ENCODE results near the gene MARCO.

Gene MARCO

DNA sequence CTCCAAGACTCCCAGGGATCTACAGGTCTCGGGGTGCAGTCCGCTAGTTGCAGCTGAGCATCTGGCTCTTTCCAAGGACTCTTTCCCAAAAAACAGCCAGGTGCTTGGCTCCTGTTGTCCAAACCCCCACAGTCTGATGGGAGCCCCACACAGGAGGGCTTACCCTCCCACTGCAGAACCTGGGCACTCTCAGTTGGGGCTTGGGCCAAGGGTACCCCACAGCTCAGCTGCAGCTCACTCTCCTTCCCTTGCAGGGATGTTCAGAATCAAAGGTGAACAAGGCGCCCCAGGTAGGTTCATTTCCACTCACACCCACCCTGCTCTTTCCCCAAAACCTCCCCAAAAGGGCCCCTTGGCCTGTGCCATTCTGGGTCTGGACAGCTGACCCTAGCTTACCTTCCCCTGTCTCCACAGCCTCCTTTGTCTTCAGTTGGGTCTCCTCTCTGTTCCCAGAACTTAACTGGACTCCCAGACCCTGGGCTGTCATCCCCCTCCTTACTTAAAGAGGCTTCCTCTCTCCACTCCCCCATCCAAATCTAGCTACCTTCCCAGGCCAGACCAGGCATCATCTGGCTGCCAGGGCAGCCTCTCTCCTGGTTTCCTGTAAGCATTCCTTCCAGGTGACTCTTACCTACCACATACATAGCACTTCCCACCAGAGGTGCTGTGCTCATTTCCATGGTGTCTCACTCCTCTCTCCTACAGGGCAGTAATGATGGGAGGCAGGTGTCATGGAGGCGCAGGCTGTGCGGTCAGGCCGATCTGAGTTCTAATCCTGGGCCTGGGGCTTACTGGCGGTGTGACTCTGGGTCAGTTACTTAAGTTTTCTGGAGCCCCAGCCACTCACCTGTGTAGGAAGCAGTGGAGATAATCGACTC is 29.5 kb downstream of the MARCO start:
- no peak for ATAC-seq (replicated peaks)
- peaks cover 0 to 2% of the 10 kb centered on the region in 2 donors for H3K9me3 Mint-ChIP-seq
- no peaks in the 10 kb centered on the region for H3K4me1 Mint-ChIP-seq (ENCODE audit: low read depth in 2 of 2)
- no peak overlapping the region for H3K27ac Mint-ChIP-seq
- DNase-seq = no peak
- H3K27me3 Mint-ChIP-seq = peaks cover 25 to 43% of the 10 kb centered on the region in 2 donors
- no peak overlapping the region for H3K4me3 Mint-ChIP-seq
- no peaks in the 10 kb centered on the region for H3K36me3 Mint-ChIP-seq (ENCODE audit: insufficient read depth)

DNA sequence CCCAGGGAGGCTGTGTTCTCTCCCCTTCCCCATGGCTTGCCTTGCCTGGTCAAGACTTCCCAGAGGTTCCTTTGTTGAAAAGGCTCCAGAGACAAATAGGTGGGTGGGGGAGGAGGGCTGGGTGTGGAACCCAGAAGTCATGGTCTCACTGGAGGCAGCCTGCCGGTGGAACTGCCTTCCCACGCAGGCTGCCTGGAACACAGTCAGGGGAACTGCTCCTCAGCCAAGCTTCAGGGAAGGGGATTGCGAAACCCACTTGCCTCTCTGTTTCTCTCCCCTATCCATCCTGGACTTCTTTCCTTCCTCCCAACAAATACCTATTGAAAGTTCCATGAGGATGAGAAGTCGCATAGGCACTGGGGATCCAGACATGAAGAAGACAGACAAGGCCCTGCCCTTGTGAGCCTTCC is 31.6 kb downstream of the MARCO start:
- no peaks in the 10 kb centered on the region for H3K36me3 Mint-ChIP-seq (ENCODE audit: insufficient read depth)
- peaks cover 0 to 2% of the 10 kb centered on the region in 2 donors for H3K9me3 Mint-ChIP-seq
- H3K27me3 Mint-ChIP-seq = peaks cover 21 to 46% of the 10 kb centered on the region in 2 donors
- ATAC-seq (replicated peaks) (no peak), DNase-seq (no peak)
- H3K4me3 Mint-ChIP-seq = no peak overlapping the region
- no peaks in the 10 kb centered on the region for H3K4me1 Mint-ChIP-seq (ENCODE audit: low read depth in 2 of 2)
- H3K27ac Mint-ChIP-seq = no peak overlapping the region

DNA sequence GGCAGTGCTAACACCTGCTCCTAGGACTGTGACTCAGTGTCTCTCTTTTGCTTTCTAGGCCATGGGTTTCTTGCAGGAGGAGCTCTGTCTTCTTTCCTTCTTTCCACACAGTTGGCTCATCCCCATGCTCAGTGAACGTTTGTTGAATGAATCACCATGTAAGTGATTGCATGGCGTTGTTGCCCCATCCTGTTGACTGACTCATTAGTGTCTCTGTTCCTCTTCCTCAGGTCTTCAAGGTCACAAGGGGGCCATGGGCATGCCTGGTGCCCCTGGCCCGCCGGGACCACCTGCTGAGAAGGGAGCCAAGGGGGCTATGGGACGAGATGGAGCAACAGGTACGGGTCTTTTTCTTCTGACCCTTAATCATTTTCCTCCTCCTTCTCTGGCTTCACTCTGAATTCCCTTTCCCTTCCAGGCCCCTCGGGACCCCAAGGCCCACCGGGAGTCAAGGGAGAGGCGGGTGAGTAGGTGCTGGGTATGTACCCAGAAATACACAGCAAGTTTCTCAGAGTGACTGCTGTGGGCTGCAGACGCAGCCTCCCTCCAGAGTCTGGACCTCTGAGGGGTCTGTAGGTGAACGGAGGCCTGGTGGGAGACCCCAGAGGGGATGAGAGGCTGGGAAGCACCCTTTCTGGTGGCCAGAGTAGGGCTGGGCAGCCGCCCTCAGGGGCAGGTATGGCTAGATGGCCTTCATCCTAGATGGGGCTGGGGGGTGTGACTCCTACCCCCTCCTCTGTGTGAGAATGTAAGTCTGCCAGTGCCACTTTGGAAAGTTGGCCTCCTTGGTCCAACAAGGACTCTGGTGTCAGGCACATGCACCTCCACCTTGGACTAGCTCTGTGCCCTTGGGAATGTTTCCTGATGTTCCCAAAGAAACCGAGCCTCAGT is 32.4 kb downstream of the MARCO start:
- Mint-ChIP-seq H3K9me3 (peaks cover 0 to 2% of the 10 kb centered on the region in 2 donors), H3K27ac (no peak overlapping the region), H3K4me3 (no peak overlapping the region), H3K27me3 (peaks cover 16 to 40% of the 10 kb centered on the region in 2 donors), H3K4me1 (ENCODE audit: low read depth in 2 of 2) (no peaks in the 10 kb centered on the region), H3K36me3 (ENCODE audit: insufficient read depth) (no peaks in the 10 kb centered on the region)
- no peak for ATAC-seq (replicated peaks)
- DNase-seq = no peak

DNA sequence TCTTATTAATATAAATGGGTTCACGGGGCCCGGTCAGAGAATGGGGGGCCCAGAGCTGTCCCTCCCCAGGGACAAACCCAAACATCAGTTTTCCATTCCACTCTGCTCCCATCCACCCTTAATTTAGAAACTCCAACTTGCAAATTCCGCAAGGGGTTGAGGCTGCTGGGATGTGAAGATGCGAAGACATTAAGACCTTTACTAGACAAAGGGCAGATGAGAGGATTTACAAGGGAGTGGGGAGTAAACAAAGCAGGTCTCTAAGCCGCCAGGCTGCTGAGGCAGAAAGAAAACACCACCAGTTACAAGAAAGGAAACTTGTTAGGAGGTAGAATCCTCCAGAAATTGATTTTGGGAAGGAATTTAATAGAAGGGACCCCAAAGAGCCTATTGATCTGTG is 33.1 kb downstream of the MARCO start:
- ATAC-seq (replicated peaks) (no peak), DNase-seq (no peak)
- Mint-ChIP-seq H3K4me1 (ENCODE audit: low read depth in 2 of 2) (no peaks in the 10 kb centered on the region), H3K36me3 (ENCODE audit: insufficient read depth) (no peaks in the 10 kb centered on the region), H3K27ac (no peak overlapping the region), H3K4me3 (no peak overlapping the region), H3K27me3 (peaks cover 15 to 37% of the 10 kb centered on the region in 2 donors), H3K9me3 (peaks cover 0 to 2% of the 10 kb centered on the region in 2 donors)

DNA sequence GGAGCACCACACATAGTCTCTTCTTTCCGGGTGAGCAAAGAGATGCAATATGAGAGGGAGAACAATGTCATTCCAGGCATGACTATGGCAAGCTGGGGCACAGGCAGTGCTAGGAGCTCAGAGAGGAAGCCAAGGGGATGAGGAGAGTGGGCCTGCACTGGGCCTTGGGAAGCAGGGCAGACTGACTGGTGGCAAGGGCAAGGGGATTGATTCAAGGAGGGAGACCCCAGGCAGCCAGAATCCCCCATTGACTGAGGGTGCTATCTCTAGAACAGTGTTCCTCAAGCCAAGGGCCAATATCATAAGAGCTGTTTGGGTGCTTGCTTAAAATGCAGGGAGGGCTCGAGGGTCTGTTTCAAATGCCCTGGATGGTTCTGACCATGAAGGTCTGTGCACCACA is 36.1 kb downstream of the MARCO start:
- no peaks in the 10 kb centered on the region for H3K4me1 Mint-ChIP-seq (ENCODE audit: low read depth in 2 of 2)
- no peak for DNase-seq
- no peak for ATAC-seq (replicated peaks)
- H3K36me3 Mint-ChIP-seq (ENCODE audit: insufficient read depth) = no peaks in the 10 kb centered on the region
- H3K9me3 Mint-ChIP-seq = peaks cover 0 to 2% of the 10 kb centered on the region in 2 donors
- peaks cover 9 to 27% of the 10 kb centered on the region in 2 donors for H3K27me3 Mint-ChIP-seq
- H3K4me3 Mint-ChIP-seq = no peak overlapping the region
- no peak overlapping the region for H3K27ac Mint-ChIP-seq

DNA sequence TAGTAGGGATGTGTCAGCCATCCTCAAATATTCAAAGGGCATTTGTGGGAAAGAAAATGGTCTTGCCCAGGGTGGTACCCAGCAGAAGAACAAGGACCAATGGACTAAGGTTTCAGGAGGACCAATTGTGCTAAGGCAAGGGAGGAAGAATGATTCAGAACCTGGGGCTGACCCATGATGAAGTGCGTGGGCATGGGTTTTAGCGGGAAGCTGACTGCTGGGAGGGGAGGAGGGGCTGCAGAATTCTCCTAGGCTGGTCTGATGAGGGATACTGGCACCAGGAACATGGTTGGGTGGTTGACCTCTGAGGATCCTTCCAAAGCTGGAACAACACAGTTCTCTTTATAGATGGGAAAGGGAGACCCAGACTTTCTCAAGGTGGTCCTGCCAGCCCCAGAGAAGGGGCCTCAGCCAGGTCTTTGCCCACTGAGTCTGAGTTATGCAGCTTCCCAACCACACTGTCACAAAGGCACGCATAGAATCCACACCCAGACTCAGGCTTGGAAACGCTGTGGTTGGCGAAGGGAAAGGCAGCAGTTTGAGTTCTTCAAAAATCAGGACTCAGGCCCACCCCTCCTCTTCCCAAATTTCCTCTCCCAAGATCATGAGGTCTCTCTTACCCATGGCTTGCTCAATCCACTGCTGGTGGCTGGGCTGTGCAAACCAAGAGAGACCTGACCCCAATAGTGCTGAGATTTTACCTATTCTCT is 37.3 kb downstream of the MARCO start:
- DNase-seq (no peak), ATAC-seq (replicated peaks) (no peak)
- peaks cover 1 to 32% of the 10 kb centered on the region in 2 donors for H3K27me3 Mint-ChIP-seq
- H3K36me3 Mint-ChIP-seq (ENCODE audit: insufficient read depth) = no peaks in the 10 kb centered on the region
- H3K4me1 Mint-ChIP-seq (ENCODE audit: low read depth in 2 of 2) = no peaks in the 10 kb centered on the region
- no peak overlapping the region for H3K27ac Mint-ChIP-seq
- H3K9me3 Mint-ChIP-seq = peaks cover 0 to 2% of the 10 kb centered on the region in 2 donors
- H3K4me3 Mint-ChIP-seq = no peak overlapping the region

DNA sequence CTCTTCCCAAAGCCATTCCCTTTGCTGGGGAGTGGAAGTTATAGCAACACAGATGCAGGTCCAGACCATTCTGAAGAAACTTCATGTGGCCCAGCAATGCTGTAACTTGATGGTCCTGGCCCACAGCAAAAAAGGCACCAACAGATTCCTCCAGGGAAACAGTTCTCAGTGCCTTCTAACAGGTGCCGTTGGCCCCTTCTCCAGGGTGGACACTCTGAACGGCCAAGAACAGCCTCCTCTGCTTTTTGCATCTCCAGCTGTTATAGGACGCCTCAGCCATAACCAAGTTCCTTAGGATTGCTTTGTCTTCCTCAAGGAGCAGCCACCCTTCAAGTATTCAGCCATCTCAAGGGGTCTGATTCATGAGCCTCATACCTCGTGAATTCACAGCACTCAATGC is 38.0 kb downstream of the MARCO start:
- no peaks in the 10 kb centered on the region for H3K36me3 Mint-ChIP-seq (ENCODE audit: insufficient read depth)
- no peaks in the 10 kb centered on the region for H3K4me1 Mint-ChIP-seq (ENCODE audit: low read depth in 2 of 2)
- no peak overlapping the region for H3K4me3 Mint-ChIP-seq
- peaks cover 0 to 2% of the 10 kb centered on the region in 2 donors for H3K9me3 Mint-ChIP-seq
- DNase-seq (no peak), ATAC-seq (replicated peaks) (no peak)
- no peak overlapping the region for H3K27ac Mint-ChIP-seq
- H3K27me3 Mint-ChIP-seq = peaks cover 0 to 37% of the 10 kb centered on the region in 2 donors

DNA sequence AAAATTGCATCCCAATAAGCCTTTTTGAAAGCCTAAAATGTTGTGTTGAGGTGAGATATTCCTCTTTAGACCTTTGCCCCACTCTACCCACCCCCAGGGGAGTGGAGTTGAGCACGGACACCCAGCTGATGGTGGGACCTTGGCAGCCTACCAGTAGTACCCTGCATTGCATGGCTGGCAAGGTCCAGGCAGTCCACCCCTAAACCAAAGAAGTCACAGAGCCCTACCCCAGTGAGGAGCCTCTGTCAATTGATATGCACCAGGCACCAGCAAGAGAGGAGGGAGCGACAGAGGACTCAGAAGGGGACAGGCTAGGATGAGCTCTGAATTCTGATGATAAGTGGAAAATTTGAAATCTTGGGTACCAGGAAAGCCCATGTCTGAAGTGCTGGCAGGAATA is 38.6 kb downstream of the MARCO start:
- Mint-ChIP-seq H3K27ac (no peak overlapping the region), H3K9me3 (peaks cover 0 to 2% of the 10 kb centered on the region in 2 donors), H3K27me3 (peaks cover 0 to 37% of the 10 kb centered on the region in 2 donors), H3K36me3 (ENCODE audit: insufficient read depth) (peaks cover 4% of the 10 kb centered on the region), H3K4me3 (no peak overlapping the region), H3K4me1 (ENCODE audit: low read depth in 2 of 2) (no peaks in the 10 kb centered on the region)
- DNase-seq (no peak), ATAC-seq (replicated peaks) (no peak)

DNA sequence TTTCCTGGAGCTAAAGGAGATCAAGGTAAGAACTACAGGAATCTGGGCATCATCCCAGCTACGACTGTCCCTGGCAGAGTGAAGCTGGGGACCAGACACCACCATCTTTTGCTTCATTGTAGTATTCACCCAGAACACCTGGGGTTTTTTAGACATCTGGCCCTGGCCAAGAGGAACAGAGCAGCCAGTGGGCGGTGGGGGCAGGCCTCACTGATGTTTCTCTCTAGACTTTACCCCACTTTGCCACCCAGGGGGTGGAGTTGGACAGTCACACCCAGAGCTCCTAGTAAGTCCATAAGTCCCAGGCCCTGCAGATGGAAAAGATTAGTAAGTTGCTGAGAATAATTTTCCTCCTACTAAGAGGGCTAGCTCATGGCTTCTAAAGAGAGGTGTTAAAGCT is 39.6 kb downstream of the MARCO start:
- no peak overlapping the region for H3K4me3 Mint-ChIP-seq
- ATAC-seq (replicated peaks) (no peak), DNase-seq (no peak)

DNA sequence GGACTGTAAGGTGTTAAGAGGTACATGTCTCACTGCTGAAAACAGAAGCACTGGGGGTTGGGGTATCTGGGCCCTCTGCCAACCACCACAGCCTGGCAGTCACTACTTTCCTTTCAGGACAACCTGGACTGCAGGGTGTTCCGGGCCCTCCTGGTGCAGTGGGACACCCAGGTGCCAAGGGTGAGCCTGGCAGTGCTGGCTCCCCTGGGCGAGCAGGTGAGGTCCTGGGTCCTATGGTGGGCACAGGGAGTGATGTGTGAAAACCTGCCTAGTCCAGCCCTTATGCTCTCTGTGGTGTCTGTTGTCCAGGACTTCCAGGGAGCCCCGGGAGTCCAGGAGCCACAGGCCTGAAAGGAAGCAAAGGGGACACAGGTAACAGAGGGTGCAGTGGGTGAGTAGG is 40.0 kb downstream of the MARCO start:
- Mint-ChIP-seq H3K4me1 (ENCODE audit: low read depth in 2 of 2) (no peaks in the 10 kb centered on the region), H3K9me3 (no peaks in the 10 kb centered on the region), H3K36me3 (ENCODE audit: insufficient read depth) (peaks cover 4% of the 10 kb centered on the region), H3K27me3 (peaks cover 0 to 33% of the 10 kb centered on the region in 2 donors), H3K4me3 (no peak overlapping the region), H3K27ac (no peak overlapping the region)
- no peak for ATAC-seq (replicated peaks)
- no peak for DNase-seq

More for the DNA sequence above, 39.6 kb downstream of the MARCO start:
- peaks cover 4% of the 10 kb centered on the region for H3K36me3 Mint-ChIP-seq (ENCODE audit: insufficient read depth)
- H3K9me3 Mint-ChIP-seq = no peaks in the 10 kb centered on the region
- H3K4me1 Mint-ChIP-seq (ENCODE audit: low read depth in 2 of 2) = no peaks in the 10 kb centered on the region
- H3K27ac Mint-ChIP-seq = no peak overlapping the region
- peaks cover 0 to 37% of the 10 kb centered on the region in 2 donors for H3K27me3 Mint-ChIP-seq

DNA sequence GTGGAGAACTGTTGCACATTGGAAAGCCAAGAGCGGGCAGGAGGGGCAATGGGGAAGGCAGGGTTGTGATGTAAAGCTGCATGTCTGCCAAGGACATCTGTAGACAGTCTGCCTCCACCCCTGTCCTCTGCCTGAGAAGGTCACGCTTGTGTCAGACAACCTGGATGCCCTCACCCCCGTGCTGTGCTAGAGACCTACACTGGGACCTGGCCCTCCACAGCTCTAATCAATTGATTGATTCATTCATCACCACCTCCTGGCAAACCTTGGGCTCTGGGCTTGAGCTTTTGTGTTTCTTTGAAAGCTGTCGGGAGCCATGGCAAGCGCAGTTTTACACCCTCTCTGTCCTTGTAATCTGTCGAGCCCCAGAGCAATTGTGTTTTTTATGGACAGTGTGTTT is 41.1 kb downstream of the MARCO start:
- ATAC-seq (replicated peaks) (no peak), DNase-seq (no peak)
- no peaks in the 10 kb centered on the region for H3K9me3 Mint-ChIP-seq
- H3K27ac Mint-ChIP-seq = no peak overlapping the region
- H3K36me3 Mint-ChIP-seq (ENCODE audit: insufficient read depth) = peaks cover 4% of the 10 kb centered on the region
- no peak overlapping the region for H3K4me3 Mint-ChIP-seq
- H3K4me1 Mint-ChIP-seq (ENCODE audit: low read depth in 2 of 2) = no peaks in the 10 kb centered on the region
- peaks cover 0 to 32% of the 10 kb centered on the region in 2 donors for H3K27me3 Mint-ChIP-seq

DNA sequence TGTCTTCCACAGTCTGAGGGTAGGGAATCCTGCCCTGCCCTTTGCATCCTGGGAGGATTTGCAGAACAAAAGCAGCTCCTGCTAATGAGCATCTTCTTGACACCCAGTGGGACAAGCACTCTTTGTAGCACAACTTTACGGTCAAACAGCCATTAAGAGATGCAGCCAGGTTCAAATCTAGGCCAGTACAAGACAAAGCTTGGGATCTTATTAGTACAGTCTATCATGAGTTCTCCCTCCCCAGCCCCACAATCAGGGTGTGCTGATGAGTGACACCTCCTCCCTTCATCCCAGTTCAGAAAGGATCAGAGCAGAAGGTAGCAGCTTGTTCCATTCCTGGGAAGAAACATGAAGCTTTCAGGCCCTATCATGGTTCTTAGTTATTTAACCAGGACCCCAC is 41.9 kb downstream of the MARCO start:
- no peak for ATAC-seq (replicated peaks)
- no peaks in the 10 kb centered on the region for H3K4me1 Mint-ChIP-seq (ENCODE audit: low read depth in 2 of 2)
- H3K4me3 Mint-ChIP-seq = no peak overlapping the region
- H3K9me3 Mint-ChIP-seq = no peaks in the 10 kb centered on the region
- H3K27ac Mint-ChIP-seq = no peak overlapping the region
- H3K27me3 Mint-ChIP-seq = peaks cover 0 to 32% of the 10 kb centered on the region in 2 donors
- no peak for DNase-seq
- peaks cover 4% of the 10 kb centered on the region for H3K36me3 Mint-ChIP-seq (ENCODE audit: insufficient read depth)

DNA sequence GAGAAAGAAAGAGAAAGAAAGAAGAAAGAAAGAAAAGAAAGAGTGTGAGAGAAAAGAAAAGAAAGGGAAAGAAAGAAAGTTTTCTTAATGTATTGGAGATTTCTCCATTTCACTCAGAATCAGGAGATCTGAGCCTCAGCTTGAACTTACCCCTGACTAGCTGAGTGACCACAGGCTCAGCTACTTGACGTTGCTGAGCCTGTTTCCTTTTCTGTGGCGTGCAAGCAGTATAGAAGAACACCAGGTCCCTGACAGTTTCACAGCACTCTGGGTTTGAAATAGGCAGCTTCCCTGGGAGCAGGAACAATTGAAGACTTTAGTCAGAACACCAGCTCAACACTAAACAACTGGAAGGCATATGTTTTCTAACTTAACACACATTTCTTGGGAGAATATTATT is 44.7 kb downstream of the MARCO start:
- Mint-ChIP-seq H3K4me1 (ENCODE audit: low read depth in 2 of 2) (no peaks in the 10 kb centered on the region), H3K27ac (no peak overlapping the region)
- no peak for DNase-seq

More for the DNA sequence above, 44.7 kb downstream of the MARCO start:
- H3K4me3 Mint-ChIP-seq = no peak overlapping the region
- no peak for ATAC-seq (replicated peaks)
- H3K36me3 Mint-ChIP-seq (ENCODE audit: insufficient read depth) = peaks cover 4% of the 10 kb centered on the region
- no peaks in the 10 kb centered on the region for H3K9me3 Mint-ChIP-seq
- peaks cover 0 to 41% of the 10 kb centered on the region in 2 donors for H3K27me3 Mint-ChIP-seq

Measured in effector memory CD8-positive, alpha-beta T cell (primary cell).